Measurements from ENCODE around the gene CDH2.
A peak's percentile ranks its signal among the peaks of the same experiment; 100 is the strongest.
"Not testable (repeated sequence)": the region's sequence is repeated elsewhere in the genome, so short reads cannot be mapped to it uniquely, and the experiment has no call there.

CDH2 gene

DNA sequence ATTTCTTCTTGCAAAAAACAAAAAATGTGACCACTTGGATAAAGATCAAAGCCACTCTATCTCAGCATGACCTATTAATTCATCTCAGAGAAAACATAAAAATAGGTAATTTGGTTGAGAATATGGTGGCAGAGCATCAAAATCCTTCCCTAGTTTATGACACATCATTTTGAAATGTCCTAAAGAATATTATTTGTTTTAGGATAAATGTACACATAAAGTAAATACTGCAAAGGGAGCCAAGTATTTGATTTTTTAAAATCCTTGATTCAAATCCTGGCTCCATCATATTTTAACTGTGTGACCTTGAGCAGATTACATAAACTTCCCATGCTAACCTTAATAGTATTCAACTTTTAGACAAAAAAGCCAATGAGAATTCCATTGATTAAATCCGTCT lies 206.6 kb downstream of the CDH2 start:
- no peak for DNase-seq

DNA sequence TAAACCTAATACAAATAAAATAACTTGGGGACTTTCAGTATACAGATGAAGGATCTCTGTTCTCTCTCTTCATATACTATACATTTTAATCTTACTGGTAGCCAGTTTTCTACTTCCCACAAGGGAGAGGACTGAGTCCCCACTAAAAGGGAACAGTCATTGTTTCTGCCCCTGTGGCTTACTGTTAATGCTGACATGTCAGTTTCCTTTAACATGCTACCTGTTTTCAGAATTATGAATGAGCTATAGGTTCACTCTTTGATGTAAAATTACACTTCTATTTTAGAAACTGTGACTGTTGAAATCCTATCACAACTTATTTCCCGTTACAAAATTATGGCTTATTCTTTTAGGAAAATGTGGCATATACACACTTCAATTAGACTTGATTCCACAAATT lies 207.7 kb downstream of the CDH2 start:
- no peak for DNase-seq

DNA sequence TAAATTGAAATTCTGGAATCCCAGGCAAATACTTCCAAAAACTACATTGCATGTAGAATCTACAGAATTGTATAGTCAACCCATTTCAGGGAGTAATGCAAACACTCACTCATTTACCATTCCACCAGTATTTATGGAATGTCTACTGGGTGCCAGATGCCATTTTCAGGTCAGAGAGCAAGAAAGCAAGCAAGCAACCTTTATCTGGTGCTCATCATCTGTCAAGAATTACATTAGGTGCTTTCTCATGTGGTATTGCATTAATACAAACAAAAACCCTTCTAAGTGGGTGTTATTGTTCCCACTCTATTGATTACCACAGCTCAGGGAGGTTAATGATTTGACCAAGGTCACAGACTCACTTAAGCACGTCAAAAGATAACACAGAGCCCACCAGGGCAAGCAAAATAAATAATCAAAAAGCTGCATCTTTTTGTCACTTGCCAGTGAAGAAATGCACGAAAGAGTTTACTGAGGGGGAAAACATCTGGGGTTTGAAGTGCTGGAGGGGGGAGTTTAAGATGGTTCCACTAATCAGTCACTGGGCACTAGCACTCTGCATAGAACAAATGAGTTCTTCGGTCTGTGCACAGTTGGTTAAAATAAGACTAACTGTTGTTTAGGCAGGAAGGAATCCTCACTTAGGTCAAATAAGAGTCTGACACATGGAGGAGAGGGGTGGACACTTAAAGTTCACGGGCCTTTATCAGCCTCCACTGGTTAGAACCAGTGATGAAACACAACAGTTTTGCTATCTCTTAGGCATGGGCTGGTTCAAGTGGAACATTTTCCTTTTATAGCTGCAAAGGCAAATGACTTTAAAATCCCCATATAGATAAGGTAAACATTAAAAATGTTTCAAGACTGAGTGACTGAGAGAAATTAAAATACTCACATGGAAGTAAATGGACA lies 208.8 kb downstream of the CDH2 start:
- no peak for DNase-seq

DNA sequence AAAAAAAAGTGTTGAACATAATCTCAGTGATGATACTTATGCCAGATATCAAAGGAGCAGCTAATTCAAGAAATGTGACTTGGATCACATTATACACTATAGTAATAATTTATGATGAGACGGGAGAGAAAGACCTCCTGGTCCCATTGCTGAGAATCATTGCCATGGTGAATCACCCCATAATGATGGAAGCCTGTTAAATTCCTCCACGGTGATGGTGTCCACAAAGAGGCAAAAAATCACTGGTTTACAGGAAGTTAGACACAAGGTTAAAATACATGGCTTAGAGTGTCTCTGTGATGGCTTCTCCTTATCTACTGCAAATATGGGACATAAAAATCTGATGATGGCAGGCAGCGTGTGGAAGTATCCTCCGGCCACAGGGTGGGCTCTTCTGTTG lies 210.0 kb downstream of the CDH2 start:
- DNase-seq: no peak

DNA sequence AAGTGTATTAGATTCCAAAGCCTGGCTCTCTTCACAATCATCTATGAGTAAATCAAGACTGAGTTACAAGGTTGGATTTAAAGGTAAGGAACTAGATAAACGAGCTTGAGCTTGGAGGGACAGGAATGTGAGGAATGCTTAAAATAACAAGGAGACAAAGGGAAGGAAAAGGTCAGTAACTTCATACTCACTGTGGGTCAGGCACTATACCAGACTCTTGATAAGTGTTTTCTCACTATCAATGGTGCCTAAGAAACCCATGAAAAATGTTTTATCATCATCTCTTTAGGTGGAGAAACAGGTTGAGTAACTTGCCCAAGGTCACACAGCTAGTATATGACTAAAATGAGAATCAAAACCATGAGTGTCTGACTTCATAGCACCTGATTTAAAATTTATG lies 212.1 kb downstream of the CDH2 start:
- no peak for DNase-seq

DNA sequence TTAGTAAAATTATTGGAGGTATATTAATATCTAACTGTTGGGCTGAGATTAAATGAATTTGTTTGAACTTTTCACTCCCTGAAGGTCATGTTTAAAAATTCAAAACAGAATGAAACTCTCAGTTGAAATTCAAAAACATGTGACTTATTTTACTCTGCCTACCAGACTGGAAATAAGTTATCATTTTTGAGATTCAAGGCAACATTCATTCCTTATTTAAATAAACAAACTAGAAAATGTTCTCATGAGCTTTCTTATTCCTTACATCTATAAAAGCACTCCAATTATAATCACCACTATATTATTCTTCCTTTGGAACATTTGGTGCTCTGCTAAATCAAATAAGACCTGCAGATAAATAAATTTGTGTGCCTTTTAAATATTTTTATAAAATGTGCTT lies 217.8 kb downstream of the CDH2 start:
- no peak for DNase-seq

DNA sequence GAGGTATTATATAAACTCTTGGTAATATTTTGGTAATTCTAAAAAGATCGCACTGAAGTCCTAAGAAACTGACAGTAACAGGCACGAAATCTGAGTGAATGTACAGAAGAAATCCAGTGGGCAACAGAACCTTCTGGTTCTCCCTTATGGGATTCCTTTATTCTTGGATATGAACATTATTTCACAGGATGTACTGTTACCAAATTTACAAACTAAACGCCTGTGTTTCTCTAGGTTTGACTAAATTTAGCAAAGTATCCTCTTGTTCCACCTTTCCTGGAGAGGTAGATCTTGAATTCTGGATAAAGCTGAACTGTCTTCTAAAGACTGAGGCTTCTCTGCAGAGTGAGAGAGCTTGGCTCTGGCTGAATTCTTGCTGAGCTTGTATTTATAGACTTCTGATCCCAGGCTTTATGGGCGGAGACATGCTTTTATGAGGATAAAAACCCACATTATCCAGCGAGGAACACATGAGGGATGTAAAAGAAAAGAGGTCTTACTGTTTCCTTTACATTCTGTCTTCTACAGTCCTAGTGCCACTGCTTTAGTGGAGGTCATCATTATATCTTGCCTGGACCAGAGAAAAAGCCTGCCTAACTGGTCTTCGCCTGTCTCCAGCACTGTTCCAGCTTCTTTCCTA lies 220.8 kb downstream of the CDH2 start:
- DNase-seq: no peak

DNA sequence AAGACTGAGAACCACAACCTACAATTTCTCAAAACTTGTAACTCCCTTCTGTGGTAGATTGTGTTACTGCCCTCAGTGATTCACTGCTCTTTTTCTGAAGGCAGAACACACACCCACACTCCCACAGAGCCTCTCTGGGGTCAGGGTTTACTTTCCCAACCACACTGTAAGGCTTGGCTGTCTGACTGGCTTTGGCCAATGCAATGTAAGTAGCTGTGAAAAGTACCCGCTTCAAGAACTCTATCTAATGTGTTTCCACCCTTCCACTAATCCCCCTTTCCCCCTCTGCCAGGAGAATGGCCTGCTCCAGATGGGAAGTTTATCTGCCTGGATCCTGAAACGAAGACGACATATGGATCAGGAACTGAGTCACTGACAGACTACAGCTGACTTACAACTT lies 222.7 kb downstream of the CDH2 start:
- DNase-seq: no peak

DNA sequence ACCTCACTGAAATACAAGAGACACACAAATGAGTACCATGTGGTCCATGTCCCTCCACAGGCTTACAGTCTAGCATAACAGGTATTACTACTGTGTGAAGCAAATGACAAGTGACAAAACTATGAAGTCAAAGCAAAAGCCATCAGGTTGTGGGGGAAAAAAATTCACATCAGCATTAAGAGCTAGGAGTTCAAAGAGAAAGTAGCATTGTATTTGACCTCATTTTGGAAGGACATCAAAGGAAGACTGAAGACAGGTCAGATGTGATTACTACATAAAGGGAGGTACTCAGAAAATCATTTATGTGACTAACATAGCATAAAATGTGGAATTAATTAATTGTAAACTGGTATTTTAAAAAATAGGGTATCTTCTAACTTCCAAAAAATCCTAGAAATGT lies 224.2 kb downstream of the CDH2 start:
- no peak for DNase-seq

DNA sequence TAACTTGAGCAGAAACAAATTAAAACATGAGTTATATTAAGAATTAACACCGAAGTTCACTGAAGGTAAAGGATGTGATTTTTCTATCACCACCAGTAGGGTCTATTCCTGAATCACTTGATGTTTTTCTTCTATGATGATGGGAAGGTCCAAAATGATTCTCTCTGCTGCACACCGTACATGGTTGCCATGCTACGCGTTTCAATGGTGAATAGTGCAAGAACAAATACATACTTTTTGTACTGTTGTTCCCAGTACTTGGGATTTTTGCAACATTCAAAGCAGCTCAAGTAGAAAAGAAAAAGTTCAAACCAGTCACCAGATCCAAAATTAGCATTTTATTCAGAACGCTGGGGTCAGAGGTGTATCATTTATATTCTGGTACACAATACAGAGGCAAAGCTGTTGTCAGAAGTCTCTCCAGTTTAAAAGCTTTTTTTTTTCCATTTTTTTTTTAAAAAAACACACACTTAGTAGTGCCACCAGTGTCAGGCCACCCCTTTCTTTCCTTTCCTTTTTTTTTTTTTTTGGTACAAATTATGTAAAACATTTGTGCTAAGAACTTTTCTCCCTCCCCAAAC lies 226.2 kb downstream of the CDH2 start:
- no peak for DNase-seq

DNA sequence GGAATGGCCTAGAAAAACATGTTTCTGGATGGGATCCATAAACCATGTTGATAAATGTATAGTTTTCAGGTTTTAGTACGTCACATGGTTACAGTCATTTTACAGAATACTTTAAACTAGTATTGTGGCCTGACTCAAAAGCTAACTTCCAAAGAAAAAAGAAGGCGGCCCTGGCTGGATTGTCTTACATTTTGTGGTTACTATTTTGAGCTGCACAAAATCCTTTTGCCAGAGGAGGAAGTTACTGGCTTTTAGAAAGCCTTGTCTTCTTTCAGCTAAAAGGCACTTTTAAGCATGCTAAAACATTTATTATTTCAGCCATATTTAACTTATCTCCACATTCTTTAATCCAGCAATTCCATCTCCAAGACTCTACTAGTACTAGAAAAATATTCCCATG lies 227.9 kb downstream of the CDH2 start:
- peak; percentile 2 for DNase-seq

DNA sequence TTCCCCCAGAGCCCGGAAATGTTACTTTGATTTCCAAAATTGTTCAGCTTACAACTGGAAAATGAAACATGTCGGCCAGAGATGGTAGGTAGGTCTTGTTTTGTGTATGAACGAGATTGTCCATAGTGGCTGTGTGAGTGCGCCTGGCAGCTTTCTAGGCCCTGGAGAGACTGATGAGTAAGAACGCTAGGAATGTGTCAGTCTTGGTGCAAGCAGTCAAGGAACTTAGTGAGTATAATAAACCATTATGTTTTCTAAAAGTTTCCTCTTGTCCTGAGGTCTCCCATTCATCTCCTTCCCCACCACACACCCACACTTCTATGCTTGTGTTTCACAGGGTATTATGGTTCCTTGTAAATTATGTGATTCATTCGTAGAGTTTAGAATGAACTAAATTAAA lies 234.2 kb downstream of the CDH2 start:
- no peak for DNase-seq

DNA sequence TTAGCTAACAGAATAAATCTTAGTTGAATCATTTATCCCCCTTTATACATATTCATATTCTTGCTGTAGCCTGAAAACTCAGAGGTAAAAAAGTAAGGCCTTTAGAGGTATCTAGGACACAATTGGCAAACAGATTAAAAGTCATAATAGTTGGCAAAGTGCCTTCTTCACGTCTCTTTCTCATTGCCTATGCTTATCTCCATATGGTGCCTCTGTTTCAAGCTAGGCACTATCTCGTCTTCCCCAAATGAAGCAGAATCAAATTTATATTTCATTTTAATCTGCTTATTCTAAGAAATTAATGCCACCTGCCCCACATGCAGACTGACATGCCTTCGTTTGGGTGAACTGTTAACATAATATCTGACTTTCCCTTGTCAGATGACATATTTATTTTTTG lies 245.4 kb downstream of the CDH2 start:
- no peak for DNase-seq

DNA sequence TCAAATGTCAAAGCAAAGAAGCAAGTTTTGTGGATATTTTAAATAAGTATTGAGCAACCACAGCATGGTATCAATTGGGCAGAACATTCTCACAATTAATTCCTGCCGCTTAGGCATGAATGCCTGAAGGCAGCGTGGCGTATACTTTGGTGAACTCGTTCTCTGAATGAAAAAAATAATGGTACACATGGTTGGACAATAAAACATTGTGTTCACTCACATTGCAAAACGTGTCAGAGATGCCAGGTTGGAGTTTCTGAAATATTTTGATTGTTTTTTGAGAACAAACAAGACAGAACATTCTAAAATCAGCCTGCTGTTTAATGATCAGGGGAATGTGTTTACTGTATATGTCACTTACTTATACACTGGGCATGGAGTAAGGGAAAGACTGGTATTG lies 254.2 kb downstream of the CDH2 start:
- no peak for DNase-seq

DNA sequence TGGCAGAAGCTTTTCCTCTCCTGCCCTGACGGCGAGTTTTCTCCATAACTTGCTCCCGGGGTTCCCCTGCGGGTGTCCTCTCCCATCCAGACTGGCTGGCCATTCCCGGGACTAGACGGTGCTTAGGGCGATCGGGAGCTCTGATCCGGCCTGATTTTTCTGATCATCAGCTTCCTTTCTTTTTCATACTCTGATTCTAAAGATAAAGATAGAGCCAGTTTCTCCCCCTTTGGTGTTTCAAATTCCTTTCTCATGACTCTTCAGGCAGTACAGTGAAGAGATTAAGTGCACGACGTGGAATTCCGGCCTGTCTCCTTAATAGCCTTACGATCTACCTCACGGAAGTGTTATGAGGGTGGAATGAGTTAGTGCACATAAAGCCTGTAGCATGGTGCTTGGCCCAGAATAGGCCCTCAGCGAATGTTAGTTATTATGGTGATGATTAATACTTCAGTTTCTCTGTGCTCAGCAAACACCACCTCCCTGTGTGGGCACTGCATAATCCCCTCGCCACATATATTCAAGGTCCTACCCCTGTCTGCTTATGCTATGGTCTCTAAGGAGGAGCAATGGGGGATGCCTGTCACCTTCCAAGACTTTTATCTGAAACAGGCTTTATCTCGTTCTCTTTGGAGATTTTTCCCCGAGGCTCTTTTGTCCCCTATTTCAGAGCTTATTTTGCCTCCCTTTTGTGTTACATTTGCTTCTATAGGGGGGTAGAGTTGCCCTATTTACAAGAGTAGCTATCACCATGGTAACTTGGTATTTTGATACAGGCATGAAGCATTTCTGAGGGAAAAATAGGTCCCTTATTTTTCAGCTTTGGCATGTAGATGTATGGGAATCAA lies 254.8 kb downstream of the CDH2 start:
- DNase-seq: no peak

DNA sequence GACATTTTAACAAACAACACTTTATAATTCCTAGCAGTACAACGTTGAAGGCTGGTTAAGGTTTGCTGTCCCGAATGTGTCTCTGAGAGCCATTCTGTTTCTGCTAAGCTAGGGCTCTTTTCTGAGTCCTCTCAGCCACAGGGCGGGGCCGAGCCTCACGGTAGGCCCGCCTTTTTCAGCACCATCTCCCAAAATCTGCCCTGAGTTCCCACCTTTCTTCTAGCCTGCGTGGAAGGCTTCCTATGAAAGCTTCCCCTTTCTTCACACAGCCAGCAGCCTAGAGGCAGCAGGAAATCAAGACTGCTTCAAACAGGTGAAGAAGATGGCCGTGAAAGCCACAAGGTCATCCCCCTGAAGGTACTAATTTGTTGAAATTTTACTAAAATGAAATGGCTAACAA lies 255.5 kb downstream of the CDH2 start:
- DNase-seq: no peak

DNA sequence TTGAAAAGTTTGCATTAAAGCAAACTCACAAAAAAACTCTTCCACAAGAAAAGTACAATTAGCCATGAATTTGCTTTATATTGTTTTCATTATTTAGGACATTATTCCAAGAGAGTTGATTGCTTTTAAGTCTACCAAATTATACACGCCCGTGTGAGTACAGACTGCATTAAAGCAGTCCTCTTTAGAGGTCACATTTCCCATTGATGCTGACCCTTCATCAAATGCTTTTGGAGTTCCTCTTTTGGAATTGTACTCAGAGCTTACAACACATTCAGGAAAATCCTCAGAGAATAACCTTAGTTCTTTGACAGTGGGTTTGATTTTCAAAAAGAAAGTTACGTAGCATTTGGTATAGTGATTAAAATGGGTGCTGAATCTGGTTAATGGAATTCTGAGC lies 256.1 kb downstream of the CDH2 start:
- DNase-seq: no peak

DNA sequence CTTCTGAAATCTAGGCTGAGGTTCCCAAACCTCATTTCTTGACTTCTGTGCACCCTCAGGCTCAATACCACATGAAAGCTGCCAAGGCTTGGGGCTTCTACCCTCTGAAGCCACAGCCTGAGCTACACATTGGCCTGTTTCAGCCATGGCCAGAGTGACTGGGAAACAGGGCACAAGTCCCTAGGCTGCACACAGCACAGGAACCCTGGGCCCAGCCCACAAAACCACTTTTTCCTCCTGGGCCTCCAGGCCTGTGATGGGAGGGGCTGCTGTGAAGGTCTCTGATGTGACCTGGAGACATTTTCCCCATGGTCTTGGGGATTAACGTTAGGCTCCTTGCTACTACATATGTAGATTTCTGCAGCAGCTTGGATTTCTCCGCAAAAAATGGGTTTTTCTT lies 270.7 kb downstream of the CDH2 start:
- not testable (repeated sequence) for DNase-seq

DNA sequence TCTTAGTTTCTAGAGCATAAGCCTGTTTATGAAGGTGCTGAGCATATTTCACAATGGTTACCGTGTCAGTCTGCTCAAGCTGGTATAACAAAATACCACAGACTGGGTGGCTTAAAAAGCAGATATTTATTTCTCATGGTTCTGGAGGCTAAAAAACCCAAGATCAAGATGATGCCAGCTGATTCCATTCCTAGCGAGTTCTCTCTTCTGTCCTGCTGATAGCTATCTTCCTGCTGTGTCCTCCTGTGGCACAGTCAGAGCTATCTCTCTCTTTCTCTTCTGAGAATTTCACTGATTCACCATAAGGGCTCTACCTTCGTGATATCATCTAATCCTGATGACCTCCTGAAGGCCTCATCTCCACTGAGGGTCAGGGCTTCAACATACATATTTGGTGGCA lies 273.0 kb downstream of the CDH2 start:
- no peak for DNase-seq

DNA sequence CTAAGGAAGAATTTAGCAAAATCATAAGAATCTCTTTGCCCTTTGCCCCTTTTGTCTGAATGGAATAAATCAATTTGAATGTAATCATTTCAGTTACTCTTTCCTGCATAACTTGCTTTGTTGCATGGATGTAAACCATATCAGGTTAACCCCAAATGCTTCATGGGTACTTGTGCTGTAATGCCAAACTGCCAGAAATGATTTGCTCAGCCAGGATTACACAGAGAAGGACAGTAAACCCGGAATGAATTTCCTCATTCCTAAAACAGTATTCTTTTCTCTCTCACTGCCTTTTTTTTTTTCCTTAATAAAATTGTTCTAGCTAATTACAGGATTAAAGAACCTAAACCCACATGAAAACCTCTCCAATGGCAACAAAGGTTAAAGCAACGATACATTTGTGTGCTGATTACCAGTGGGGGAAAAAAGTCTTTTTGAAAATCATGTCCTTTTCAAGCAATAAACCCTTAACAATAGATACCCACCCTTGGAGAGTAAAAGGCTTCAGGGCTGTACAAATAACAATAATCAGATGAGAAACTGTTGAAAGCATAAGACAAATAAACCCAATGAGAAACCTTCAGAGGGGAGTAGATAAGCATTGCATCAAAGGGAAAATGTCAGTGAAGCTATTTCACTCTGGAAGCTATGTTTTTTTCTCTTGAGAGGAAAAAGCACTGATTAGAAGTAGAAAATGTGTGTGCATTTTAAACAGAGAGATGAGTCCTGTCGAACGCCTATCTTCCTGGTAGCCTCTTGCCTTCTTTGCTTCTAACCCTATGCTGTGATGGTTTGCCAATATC lies 275.3 kb downstream of the CDH2 start:
- DNase-seq: no peak

Measured in hematopoietic multipotent progenitor cell treated with erythropoietin and hydrocortisone succinate and interleukin-3 and kit ligand, for 4 days (in vitro differentiated cells).